RPMI8226 (cell line): ENCODE measurements around the gene APOBEC3B.
A peak's percentile ranks its signal among the peaks of the same experiment; 100 is the strongest.

Experiments used
- DNase-seq: peaks from one replicate; pipeline ENCODE4 v3.0.0-alpha.2; 2015

APOBEC3B gene

GRCh38 chr22:38981992-38982927 is at the start of gene APOBEC3B:
TSS of gene APOBEC3B (plus strand) at chr22:38982347. CDS start at chr22:38982454, 107 bp downstream.
- DNase-seq: peak; percentile 94

- peak; percentile 99 for DNase-seq
Measured at GRCh38 chr22:38935023-38935422, 47.1 kb upstream of the APOBEC3B start.

- DNase-seq: no peak
Measured at GRCh38 chr22:38935616-38936015, 46.5 kb upstream of the APOBEC3B start.

- DNase-seq: no peak
Measured at GRCh38 chr22:38936562-38936961, 45.6 kb upstream of the APOBEC3B start.

GRCh38 chr22:38937036-38937435 is 45.1 kb upstream of the APOBEC3B start:
- no peak for DNase-seq

- no peak for DNase-seq
Measured at GRCh38 chr22:38937541-38937940, 44.6 kb upstream of the APOBEC3B start.

DNA sequence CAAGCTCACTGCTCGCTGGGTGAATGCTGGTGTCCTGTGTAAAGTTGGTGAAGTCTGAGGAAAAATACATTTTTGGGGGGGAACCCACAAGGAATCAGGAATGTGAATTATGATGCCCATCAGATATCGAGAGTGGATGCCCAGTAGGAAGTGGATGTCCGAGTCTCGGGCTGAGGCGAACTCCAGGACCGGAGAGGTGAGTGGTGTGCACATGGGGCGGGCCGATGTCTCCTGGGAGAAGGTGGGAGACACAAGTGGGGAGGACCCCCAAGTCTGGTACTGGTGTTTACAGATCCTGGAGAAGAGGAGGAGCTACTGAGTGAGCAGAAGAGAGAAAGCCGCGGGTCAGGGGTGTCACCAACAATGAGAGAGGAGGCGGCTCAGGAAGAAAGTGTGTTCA is 43.9 kb upstream of the APOBEC3B start:
- no peak for DNase-seq

DNA sequence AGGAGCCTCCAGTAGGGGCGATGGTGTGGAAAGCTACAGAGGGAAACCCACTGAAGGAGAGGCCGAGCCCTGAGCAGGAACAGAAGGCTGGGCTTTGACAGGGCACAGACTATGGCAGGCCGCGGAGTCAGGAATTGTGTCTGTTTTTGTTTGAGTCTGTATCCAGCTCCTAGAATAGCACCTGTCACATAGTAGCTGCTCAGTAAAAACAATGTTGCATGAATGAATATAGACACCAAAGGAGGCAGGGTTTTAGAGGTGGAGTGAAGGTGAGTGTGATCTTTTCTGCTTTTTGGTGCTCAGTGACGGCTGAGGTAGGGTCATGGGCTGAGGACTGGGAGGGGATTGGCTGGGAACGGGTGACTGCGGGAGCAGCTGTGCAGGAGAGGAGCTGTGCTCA is 43.2 kb upstream of the APOBEC3B start:
- no peak for DNase-seq

DNA sequence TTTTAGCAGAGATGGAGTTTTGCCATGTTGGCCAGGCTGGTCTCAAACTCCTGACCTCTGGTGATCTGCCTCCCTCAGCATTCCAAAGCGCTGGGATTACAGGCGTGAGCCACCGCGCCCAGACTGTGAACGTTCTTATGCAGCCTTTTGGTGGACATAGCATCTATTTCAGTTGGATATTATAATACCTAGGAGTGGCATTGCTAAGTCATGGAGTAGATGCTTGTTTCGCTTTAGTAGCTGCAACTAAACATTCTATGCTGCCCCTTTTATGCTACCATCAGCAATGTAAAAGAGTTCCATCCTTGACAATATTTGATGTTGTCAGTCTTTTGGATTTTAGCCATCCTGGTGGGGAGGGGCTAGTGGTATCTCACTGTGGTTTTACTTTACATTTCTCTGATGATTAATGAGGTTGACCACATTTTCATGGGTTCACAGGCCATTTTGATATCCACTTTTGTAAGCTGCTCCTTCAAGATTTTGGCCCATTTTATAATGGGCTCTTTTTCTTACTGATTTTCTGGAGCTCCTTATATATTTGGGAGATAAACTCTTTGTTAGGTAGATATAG is 41.2 kb upstream of the APOBEC3B start:
- DNase-seq: peak; percentile 75

DNA sequence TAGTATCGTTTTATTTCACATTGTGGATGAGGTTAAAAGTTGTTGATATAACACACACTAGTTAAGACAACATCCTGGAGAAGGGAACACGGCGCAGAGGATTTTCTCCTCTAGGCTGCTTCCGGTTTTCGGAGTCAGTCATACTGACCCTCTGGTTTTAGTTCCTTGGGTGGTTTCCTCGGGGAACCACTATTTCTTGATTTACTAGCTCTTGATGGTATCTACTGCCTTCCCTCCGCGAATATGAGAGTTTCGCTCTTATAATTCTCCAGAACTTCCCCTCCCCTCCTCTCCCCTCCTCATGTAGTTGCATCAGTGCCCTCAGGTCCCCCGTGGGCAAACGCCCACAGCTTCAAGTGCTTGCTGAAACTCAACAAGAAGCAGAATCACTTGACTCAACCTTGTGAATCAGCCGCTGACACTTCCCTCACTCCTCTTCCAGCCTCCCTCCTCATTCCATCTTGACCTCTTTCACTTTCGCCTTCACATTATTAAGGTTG is 40.6 kb upstream of the APOBEC3B start:
- DNase-seq: no peak

DNA sequence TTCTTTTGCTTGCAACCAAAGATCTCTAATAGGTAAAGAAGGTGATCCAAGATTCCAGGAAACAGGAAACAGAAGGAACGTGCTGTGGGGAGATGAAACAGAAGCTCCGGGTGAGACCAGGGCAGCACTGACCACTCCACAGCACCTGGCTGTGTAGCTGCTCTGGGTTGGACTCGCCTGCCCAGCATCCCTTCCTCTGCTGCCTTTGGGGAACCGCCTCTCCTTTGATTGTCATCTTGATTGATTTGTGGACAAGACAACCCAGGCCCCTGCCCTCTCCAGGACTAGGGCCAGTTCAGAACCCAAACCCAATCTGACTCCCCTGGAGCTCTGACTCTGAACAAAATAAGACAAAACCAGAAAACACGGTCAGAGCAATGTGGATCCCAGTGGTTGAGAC is 39.4 kb upstream of the APOBEC3B start:
- DNase-seq: no peak

DNA sequence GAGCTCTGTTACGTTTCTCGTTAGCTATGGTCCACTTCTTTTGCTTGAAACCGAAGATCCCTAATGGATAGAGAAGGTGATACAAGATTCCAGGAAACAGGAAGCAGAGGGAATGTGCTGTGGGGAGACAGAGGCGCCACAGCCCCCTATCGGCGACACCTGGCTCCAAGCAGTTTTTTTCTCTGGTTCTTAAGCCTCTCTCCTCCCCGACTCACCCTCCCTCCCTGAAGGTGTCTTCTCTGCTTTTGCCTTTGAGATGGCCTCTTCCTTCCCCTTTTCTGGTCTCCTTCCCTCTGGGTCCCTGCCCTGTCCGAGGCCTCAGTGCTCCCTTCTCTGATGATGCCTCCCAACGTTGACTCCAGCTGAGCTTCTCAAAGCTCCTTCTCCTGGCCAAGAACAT is 38.9 kb upstream of the APOBEC3B start:
- no peak for DNase-seq

DNA sequence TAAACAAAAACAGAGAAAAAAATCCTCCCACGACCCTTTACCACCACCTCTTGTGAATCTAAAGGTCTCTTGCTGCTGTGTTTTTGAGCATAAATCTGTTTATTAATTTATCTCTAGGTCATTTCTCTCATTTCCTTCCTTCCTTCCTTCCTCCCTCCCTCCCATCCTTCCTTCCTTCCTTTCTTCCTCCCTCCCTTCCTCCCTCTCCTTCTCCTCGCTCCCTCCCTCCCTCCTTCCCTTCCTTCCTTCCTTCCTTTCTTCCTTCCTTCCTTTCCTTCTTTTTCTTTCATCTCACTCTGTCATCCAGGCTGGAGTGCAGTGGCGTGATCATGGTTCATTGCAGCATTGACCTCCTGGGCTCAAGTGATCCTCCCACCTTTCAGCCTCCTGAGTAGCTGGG is 38.3 kb upstream of the APOBEC3B start:
- no peak for DNase-seq

DNA sequence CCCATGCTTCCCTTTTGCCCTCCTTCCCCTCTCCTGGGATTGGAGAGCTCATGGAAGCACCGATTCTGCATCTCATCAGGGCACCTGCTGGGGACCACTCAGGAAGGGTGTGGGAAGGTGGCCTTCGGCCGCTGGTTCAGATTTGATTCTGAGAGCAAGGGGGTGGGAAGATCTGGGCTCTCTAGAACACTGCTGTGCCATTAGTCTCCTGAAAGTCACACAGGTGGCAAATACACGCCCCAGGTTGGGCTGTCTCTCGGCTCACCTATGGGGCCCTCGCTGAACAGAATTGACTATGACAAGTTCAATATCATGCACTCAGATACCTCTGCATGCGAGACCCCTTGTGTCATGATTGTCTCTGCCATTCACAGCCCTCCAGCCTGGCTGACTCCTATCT is 37.5 kb upstream of the APOBEC3B start:
- DNase-seq: no peak

- DNase-seq: peak; percentile 0
Measured at GRCh38 chr22:38945706-38946338, 36.3 kb upstream of the APOBEC3B start.

DNA sequence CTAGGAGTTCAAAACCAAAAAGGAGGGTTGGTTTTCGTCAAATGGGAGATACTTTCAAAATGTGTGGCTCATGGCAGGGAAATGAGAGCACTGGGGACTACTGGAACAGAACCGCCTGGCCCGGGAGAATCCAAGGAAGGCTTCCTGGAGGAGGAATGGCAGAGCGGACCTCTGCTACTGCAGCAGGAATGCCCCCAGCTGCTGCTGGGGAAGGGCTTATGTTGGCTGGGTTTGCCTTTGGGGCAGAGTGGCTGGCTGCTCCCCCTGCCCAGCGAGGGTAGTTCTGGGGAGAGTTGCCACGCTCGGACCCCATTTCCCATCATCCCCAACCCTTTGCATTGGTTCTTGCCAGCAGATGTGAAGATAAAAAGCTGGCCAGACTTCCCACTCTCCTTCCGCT is 35.4 kb upstream of the APOBEC3B start:
- no peak for DNase-seq

DNA sequence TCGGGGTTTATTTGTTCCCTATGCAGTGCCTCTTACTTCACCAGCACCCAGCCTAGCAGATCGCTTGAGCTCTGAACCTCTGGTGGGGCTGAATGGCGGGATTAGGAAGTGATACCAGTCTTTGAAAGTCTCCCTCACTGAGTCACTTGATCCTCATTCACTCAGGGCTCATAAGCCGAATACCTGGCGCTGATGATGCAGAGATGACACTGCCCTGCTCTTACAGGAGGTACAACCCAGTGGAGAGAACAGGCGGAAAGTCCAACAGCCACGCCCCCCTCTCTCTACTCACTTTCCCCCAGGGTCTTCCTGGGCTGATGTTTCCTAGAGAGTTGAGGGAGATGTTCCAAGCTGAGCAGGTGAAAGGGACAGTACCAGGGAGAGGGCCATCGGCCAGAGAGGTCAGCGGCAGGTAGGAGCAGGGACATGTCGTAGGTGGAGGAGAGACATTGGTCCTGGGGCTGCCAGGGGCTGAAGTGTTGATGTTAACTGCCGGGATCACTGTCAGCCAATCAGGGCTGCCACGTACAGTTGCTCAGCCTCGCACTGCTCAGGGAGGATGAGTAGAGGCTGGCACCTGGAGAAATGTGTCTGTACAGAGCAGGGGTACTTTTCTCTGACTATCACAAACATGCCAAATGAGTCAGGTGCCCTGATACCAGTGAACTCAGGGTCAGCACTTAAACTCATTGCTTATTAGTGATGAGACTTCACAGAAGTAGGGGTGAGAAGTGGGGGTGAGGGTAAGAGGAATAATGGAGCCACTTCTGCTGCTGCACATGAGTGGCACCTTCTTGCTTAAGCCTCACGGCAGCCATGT is 34.6 kb upstream of the APOBEC3B start:
- DNase-seq: peak; percentile 45

GRCh38 chr22:38948181-38948940 is 33.8 kb upstream of the APOBEC3B start:
- DNase-seq: peak; percentile 1

DNA sequence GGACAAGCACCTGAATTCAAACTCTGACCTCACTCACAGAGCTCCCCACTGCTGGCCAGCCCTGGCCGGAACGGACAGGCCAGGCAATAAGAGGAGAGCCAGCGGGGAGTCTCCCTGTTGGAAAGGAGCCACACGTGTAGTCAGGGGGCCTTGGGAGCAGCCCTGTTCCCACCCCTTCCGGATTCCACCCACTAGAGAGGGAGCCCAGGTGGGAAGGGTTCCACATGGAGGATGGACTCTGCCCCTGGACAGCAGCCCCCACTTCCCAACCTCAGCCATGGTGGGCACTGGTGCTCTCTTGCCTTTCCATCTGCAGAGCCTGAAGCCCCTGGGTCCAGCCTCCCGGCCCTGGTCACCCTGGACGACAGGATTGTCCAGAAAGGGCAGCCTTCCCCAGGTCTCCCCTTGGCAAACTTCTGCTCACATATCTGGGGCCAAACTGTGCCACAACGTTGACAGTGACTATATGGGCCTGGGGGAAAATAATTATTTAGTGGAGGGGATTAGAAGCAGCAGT is 32.2 kb upstream of the APOBEC3B start:
- DNase-seq: no peak

DNA sequence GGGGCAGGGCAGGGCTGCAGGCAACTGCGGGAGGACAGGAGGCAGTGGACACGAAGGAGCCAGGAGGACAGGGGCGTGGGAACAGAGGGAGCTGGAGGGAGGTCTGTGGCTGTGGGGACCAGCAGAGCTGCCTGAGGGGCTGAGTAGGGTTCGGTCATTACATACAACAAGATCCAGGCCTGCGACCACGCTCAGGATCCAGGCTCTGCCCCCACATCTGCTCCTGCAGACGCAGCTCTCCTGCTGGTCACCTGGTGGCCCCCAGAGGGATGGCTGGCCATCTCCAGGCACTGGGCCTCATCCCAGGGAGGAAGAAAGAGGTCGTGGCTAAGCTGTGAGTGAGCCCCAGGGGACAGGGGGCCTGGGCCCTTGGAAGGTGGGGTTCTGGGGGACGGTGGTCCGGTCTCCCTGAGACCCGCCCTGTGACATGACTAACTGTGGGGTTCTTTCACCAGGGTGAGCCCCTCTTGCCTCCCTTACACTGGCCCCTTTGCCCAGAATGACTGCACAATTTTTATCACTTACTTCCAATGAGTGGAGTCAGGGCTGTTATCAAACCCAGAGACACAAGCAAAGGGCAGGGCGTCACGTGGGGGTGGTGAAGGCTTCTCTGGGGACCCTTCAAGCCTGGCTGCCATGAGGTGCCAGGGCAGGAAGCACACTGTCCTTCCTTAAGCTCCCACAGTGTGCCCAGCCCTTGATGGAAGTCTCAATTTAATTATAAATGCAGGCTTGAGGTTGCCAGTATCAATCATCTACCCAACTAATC is 31.4 kb upstream of the APOBEC3B start:
- DNase-seq: no peak

GRCh38 chr22:38951734-38952133 is 30.4 kb upstream of the APOBEC3B start:
- DNase-seq: peak; percentile 1
